ENCODE measurements around the gene PMP22.

GRCh38 chr17:15233022-15233805 is 31.9 kb downstream of the PMP22 start:
- TF ChIP-seq SMC3 (conservative IDR thresholded peaks at IDR 0.05; ENCODE audit: poor library complexity) (no peak), CTCF (IDR thresholded peaks at IDR 0.05; ENCODE audit: poor library complexity, severe bottlenecking) (no peak), TAF1 (IDR thresholded peaks at IDR 0.05; ENCODE audit: low read depth) (no peak), REST (IDR thresholded peaks at IDR 0.05; ENCODE audit: borderline replicate concordance) (no peak), EZH2 (IDR thresholded peaks at IDR 0.05; ENCODE audit: borderline replicate concordance, insufficient read depth, low read length, poor library complexity, severe bottlenecking) (no peak), EP300 (conservative IDR thresholded peaks at IDR 0.05; ENCODE audit: poor library complexity, severe bottlenecking) (no peak)
